GM12891 (cell line): Measurements from ENCODE around the gene AFAP1L1.

ENCODE experiments used
- POLR2A ChIP-seq: IDR thresholded peaks from 2 replicates; pipeline ENCODE4 v1.6.1; 2011; ENCODE audit warnings: low read depth, low read length, control low read depth
- POLR2AphosphoS5 ChIP-seq: IDR thresholded peaks from 2 replicates; pipeline ENCODE4 v1.6.1; 2011; ENCODE audit warnings: low read depth, low read length, control low read depth
- POU2F2 ChIP-seq: IDR thresholded peaks from 2 replicates; pipeline ENCODE4 v1.6.1; 2011; ENCODE audit warnings: low read depth, mild to moderate bottlenecking, control low read depth, low read length, moderate library complexity
- SPI1 ChIP-seq: IDR thresholded peaks from 2 replicates; pipeline ENCODE4 v1.6.1; 2011; ENCODE audit warnings: low read depth, low read length, control low read depth
- TAF1 ChIP-seq: IDR thresholded peaks from 2 replicates; pipeline ENCODE4 v1.6.1; 2011; ENCODE audit warnings: low read depth, low read length, control low read depth

DNA sequence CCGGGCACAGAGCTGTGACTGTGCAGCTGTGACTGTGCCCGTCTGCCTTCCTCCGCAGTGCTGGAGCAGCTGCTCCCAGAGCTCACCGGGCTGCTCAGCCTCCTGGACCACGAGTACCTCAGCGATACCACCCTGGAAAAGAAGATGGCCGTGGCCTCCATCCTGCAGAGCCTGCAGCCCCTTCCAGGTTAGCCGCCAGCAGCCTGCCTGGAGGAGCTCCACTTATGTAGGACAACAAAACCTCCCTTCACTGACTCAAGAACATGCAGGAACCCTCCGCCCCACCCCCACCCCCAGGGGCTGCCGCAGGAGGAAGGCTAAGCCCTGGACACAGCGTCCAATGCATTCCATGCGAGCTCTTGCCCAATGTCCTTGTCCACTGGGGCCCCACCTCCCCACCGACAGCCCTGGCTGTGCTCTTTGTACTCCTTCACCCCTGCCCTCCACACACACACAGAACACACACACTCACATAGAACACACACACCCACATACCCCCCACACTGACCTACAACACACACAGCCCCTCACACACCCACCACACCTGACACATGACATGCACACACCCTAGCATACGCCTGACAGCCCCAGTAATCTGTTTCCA is 27.9 kb downstream of the AFAP1L1 start:
- TF ChIP-seq POLR2A (no peak), POLR2AphosphoS5 (no peak), POU2F2 (no peak), TAF1 (no peak), SPI1 (no peak)
